Measurements from ENCODE around the gene KLHDC7A.

Gene KLHDC7A

DNA sequence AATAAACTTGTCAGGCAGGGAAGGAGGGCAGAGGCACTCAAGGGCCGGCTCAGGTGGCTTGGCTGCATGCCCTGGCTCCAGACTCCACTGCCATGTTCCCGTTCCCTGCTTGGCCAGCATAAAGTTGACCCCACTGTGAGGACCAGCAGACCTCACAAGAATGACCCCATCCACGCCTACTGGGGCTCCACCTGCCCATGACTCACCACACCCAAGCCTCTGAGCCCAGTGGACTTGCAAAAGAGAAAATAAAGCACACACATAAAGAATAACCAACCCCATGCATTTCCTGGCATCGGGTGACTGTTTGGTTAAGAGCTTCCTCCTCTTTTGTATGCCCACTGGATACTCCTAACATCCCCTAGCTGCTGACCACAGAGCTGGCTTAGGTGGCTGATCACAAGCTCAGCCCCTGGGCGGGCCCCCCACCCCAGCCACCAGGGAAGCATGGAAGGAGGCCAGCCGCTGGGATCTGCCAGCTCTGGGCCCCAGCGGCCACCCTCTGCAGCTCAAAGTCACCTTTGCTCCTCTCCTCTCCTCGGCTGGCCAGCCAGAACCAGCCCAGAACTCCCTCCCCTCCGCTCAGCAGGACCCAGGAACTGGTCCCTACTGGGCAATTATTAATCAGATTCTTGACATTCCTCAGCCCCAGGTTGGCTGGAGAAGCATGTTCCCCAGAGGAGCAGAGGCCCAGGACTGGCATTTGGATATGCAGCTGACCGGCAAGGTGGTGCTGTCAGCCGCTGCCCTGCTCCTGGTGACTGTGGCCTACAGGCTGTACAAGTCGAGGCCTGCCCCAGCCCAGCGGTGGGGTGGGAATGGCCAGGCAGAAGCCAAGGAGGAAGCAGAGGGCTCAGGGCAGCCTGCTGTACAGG lies at the start of gene KLHDC7A:
Gene KLHDC7A, plus strand, starts transcription at position 616 of the 875 bp plus-strand sequence. Its CDS starts 52 bp downstream, at position 668.
- Histone ChIP-seq H3K4me3 (ENCODE audit: low read depth, low read length) (no peak within 1 kb of the TSS), H3K27ac (no peak within 1 kb of the TSS), H3K36me3 (replicated peaks) (no peaks in the 10 kb centered on the region), H3K27me3 (replicated peaks) (no peaks in the 10 kb centered on the region)
- DNase-seq: no peak
- in situ Hi-C loops (cut with HindIII; ENCODE audit: low pct_ligation_motif_present, low sequenced_read_pairs): no loop called here
- TF ChIP-seq, protein P1, sequence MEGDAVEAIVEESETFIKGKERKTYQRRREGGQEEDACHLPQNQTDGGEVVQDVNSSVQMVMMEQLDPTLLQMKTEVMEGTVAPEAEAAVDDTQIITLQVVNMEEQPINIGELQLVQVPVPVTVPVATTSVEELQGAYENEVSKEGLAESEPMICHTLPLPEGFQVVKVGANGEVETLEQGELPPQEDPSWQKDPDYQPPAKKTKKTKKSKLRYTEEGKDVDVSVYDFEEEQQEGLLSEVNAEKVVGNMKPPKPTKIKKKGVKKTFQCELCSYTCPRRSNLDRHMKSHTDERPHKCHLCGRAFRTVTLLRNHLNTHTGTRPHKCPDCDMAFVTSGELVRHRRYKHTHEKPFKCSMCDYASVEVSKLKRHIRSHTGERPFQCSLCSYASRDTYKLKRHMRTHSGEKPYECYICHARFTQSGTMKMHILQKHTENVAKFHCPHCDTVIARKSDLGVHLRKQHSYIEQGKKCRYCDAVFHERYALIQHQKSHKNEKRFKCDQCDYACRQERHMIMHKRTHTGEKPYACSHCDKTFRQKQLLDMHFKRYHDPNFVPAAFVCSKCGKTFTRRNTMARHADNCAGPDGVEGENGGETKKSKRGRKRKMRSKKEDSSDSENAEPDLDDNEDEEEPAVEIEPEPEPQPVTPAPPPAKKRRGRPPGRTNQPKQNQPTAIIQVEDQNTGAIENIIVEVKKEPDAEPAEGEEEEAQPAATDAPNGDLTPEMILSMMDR (IDR thresholded peaks at IDR 0.05; ENCODE audit: low read depth, low read length, missing control alignments): no peak

DNA sequence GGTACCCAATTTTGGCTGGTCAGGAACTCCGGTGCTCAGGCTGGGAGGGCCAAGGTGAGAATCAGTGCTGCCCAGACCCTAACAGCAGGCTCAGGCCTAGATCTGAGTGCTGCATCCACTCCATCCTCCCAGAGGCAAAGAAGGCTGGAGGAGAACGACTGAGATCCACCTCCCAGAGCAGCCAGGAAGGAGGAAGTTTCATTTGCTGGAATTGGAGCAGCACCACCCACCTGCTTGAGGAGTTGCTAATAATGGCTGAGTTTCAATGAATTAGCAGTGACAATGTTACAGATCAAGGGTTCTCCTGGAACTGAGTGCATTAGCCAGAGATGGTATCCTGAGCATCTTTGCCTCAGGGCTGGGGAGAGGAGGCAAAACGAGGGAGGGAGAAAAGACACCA lies 46.7 kb upstream of the KLHDC7A start:
- Histone ChIP-seq H3K36me3 (replicated peaks) (no peaks in the 10 kb centered on the region), H3K4me3 (ENCODE audit: low read depth, low read length) (no peak overlapping the region), H3K27ac (no peak overlapping the region), H3K27me3 (replicated peaks) (no peaks in the 10 kb centered on the region)
- TF ChIP-seq, protein P1 (IDR thresholded peaks at IDR 0.05; ENCODE audit: low read depth, low read length, missing control alignments): no peak
- in situ Hi-C loops (cut with HindIII; ENCODE audit: low pct_ligation_motif_present, low sequenced_read_pairs): no loop called here
- no peak for DNase-seq

DNA sequence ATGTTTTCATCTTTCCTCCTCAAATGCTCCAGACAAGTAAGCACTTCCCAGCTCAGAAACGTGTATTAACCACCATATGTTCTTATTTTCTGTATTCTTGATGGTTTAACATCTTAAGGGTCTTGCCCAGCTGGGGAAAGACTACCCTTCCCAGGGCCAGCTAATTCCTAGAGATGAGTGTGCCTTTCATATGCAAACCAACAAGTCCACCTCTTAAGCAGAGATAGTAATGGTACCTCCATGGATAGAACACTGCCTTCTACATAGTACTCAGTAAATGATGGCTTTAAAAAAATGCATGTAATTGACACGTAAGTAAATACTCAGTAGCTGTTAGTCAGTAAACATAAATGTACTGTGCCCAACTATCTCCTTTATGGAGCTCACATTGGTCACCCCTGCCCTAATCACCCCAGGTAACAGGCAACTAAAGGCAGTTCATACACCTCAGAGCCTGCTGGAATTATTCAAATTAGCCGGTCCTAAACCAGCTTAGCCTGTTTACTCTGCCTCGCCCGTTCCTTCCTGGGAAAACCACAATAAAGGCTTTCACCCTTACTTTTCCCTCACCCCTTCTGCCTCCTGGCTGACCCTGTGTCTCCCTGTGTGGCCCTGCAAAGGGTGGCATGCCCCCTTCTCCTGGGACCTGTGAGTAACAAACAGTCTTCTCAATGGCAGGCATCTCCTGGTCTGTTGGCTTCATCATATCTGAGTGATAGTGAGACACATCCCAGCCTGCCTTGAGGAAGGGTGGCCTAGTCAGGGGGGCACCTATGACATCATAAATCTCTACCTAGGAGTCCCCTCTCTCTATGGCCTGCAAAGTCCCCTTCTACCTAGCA lies 40.1 kb upstream of the KLHDC7A start:
- in situ Hi-C loops (cut with HindIII; ENCODE audit: low pct_ligation_motif_present, low sequenced_read_pairs): no loop called here
- DNase-seq: no peak
- Histone ChIP-seq H3K27me3 (replicated peaks) (no peaks in the 10 kb centered on the region), H3K4me3 (ENCODE audit: low read depth, low read length) (no peak overlapping the region), H3K36me3 (replicated peaks) (no peaks in the 10 kb centered on the region), H3K27ac (no peak overlapping the region)
- TF ChIP-seq, protein P1 (IDR thresholded peaks at IDR 0.05; ENCODE audit: low read depth, low read length, missing control alignments): no peak

DNA sequence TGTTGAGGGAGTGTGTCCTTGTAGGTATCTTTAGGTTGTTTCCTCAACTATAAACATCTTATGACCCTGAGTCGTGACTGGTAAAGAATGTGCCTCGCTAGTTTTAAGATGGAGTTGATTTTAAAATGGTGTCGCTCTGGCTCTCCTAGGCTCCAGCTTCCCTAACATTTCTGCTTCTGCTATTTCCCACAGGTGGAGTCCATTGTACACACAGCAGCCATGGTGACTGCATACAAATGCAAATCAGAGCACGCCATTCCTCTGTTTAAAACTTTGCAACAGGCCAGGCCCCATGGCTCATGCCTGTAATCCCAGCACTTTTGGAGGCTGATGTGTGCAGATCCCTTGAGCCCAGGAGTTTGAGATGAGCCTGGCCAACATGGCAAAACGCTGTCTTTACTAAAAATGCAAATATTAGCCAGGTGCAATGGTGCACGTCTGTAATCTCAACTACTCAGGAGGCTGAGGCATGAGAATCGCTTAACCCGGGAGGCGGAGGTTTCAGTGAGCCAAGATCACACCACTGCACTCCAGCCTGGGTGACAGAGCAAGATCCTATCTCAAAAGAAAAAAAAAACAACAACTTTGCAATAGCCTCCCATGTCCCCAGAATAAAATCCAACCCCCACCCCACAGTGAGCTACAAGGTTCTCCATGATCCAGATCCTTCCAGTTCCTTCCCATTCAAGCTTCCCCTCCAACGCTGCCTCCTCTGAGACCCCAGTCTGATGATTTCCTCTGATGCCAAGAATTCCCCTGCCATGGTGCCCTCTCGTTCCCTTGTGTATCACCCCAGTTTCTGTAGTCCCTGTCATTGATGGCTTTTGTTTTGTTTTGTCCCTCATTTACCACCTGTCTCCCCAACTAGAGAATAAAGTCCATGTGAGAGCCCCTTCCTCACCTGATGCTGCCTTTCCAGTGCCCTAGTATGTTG lies 36.9 kb upstream of the KLHDC7A start:
- TF ChIP-seq, protein P1 (IDR thresholded peaks at IDR 0.05; ENCODE audit: low read depth, low read length, missing control alignments): no peak
- no peak for DNase-seq
- H3K27ac ChIP-seq: no peak overlapping the region
- no peak overlapping the region for H3K4me3 ChIP-seq (ENCODE audit: low read depth, low read length)
- in situ Hi-C loops (cut with HindIII; ENCODE audit: low pct_ligation_motif_present, low sequenced_read_pairs): no loop called here
- H3K27me3 ChIP-seq (replicated peaks): no peaks in the 10 kb centered on the region
- H3K36me3 ChIP-seq (replicated peaks): no peaks in the 10 kb centered on the region

DNA sequence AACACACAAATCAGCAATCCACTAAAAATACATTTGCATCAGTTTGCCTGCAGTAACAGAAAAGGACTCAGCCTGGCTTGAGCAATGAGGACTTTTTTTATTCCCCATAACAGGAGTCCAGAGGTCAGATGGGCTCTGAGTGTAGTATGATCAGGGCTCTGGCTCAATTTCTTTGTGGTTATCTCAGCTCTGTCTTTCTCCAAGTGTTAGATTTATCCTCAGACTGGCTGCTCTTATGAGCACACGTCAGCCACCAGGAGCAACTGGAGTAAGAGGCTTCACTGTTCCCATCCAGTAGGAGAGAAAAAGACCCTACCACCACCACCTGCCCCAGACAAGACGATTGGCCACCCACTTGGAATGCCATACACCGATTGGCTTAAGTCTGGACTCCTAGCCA lies 36.2 kb upstream of the KLHDC7A start:
- Histone ChIP-seq H3K27me3 (replicated peaks) (no peaks in the 10 kb centered on the region), H3K36me3 (replicated peaks) (no peaks in the 10 kb centered on the region), H3K4me3 (ENCODE audit: low read depth, low read length) (no peak overlapping the region), H3K27ac (no peak overlapping the region)
- no peak for DNase-seq
- TF ChIP-seq, protein P1 (IDR thresholded peaks at IDR 0.05; ENCODE audit: low read depth, low read length, missing control alignments): no peak
- in situ Hi-C loops (cut with HindIII; ENCODE audit: low pct_ligation_motif_present, low sequenced_read_pairs): no loop called here
